Central memory CD8-positive, alpha-beta T cell (primary cell): ENCODE results near the gene CSAD.

Source experiments
- ATAC-seq: fragments of 150-1000 bp; cut with Tn5 transposase; replicated peaks from 2 replicates; pipeline ENCODE4 v1.10.0; 2022; ENCODE audit warnings: mild to moderate bottlenecking, moderate FRiP score, moderate number of reproducible peaks; ENCODE audit not compliant: poor library complexity, severe bottlenecking; ENCODE audit errors: extremely low read depth
- DNase-seq, 2 donors: peaks; one replicate each; pipeline ENCODE4 v3.0.0; 2021; ENCODE audit warnings: low spot score in 2 of 2
- H3K27ac Mint-ChIP-seq: one replicate; pipeline ENCODE4 v1.8.0; 2022; ENCODE audit warnings: low read depth, mild to moderate bottlenecking, moderate library complexity, mixed read lengths
- H3K27me3 Mint-ChIP-seq: one replicate; pipeline ENCODE4 v1.8.0; 2022; ENCODE audit warnings: mixed read lengths
- H3K36me3 Mint-ChIP-seq: one replicate; pipeline ENCODE4 v1.8.0; 2022; ENCODE audit warnings: mild to moderate bottlenecking, moderate library complexity, mixed read lengths; ENCODE audit not compliant: insufficient read depth
- H3K4me1 Mint-ChIP-seq: one replicate; pipeline ENCODE4 v1.8.0; 2022; ENCODE audit warnings: mixed read lengths
- H3K4me3 Mint-ChIP-seq: one replicate; pipeline ENCODE4 v1.8.0; 2022; ENCODE audit warnings: mild to moderate bottlenecking, moderate library complexity, mixed read lengths
- H3K9me3 Mint-ChIP-seq: one replicate; pipeline ENCODE4 v1.8.0; 2022; ENCODE audit warnings: mixed read lengths

CSAD gene

GRCh38 chr12:53161119-53161911, 19.4 kb downstream of the CSAD start:
- H3K9me3 Mint-ChIP-seq: no peaks in the 10 kb centered on the region
- no peak overlapping the region for H3K27ac Mint-ChIP-seq
- DNase-seq: no peak

GRCh38 chr12:53160673-53161072, 20.1 kb downstream of the CSAD start:
- DNase-seq: no peak
- ATAC-seq: no peak
- Mint-ChIP-seq H3K4me3 (no peak overlapping the region), H3K4me1 (peaks cover 9% of the 10 kb centered on the region), H3K9me3 (no peaks in the 10 kb centered on the region), H3K27me3 (no peaks in the 10 kb centered on the region), H3K27ac (no peak overlapping the region), H3K36me3 (no peaks in the 10 kb centered on the region)

More at GRCh38 chr12:53161119-53161911, 19.4 kb downstream of the CSAD start:
- no peaks in the 10 kb centered on the region for H3K27me3 Mint-ChIP-seq
- H3K36me3 Mint-ChIP-seq: no peaks in the 10 kb centered on the region
- peaks cover 9% of the 10 kb centered on the region for H3K4me1 Mint-ChIP-seq
- no peak overlapping the region for H3K4me3 Mint-ChIP-seq
- ATAC-seq: no peak

GRCh38 chr12:53160000-53160399, 20.7 kb downstream of the CSAD start:
- Mint-ChIP-seq H3K4me3 (no peak overlapping the region), H3K27ac (no peak overlapping the region)

GRCh38 chr12:53159195-53159839, 21.4 kb downstream of the CSAD start:
- peak overlapping the region; percentile 30 for H3K27ac Mint-ChIP-seq
- DNase-seq (peak; percentile 84 to 85), ATAC-seq (peak; percentile 98)
- no peaks in the 10 kb centered on the region for H3K27me3 Mint-ChIP-seq
- H3K9me3 Mint-ChIP-seq: no peaks in the 10 kb centered on the region
- peaks cover 9% of the 10 kb centered on the region for H3K4me1 Mint-ChIP-seq
- H3K36me3 Mint-ChIP-seq: no peaks in the 10 kb centered on the region
- H3K4me3 Mint-ChIP-seq: no peak overlapping the region

More at GRCh38 chr12:53160000-53160399, 20.7 kb downstream of the CSAD start:
- no peaks in the 10 kb centered on the region for H3K9me3 Mint-ChIP-seq
- H3K36me3 Mint-ChIP-seq: no peaks in the 10 kb centered on the region
- peaks cover 9% of the 10 kb centered on the region for H3K4me1 Mint-ChIP-seq
- DNase-seq (no peak), ATAC-seq (no peak)
- no peaks in the 10 kb centered on the region for H3K27me3 Mint-ChIP-seq

GRCh38 chr12:53152390-53152789, 28.3 kb downstream of the CSAD start:
- Mint-ChIP-seq H3K27me3 (no peaks in the 10 kb centered on the region), H3K4me3 (no peak overlapping the region), H3K36me3 (peaks cover 2% of the 10 kb centered on the region), H3K4me1 (no peaks in the 10 kb centered on the region), H3K27ac (no peak overlapping the region), H3K9me3 (no peaks in the 10 kb centered on the region)
- no peak for DNase-seq
- ATAC-seq: no peak

GRCh38 chr12:53151039-53151438, 29.7 kb downstream of the CSAD start:
- peaks cover 2% of the 10 kb centered on the region for H3K36me3 Mint-ChIP-seq
- H3K27me3 Mint-ChIP-seq: no peaks in the 10 kb centered on the region
- no peak overlapping the region for H3K27ac Mint-ChIP-seq
- H3K9me3 Mint-ChIP-seq: no peaks in the 10 kb centered on the region
- no peaks in the 10 kb centered on the region for H3K4me1 Mint-ChIP-seq
- H3K4me3 Mint-ChIP-seq: no peak overlapping the region
- ATAC-seq (no peak), DNase-seq (no peak)

- no peak for DNase-seq
- Mint-ChIP-seq H3K4me1 (no peaks in the 10 kb centered on the region), H3K27ac (no peak overlapping the region), H3K36me3 (peaks cover 2% of the 10 kb centered on the region), H3K9me3 (no peaks in the 10 kb centered on the region), H3K4me3 (no peak overlapping the region), H3K27me3 (no peaks in the 10 kb centered on the region)
- no peak for ATAC-seq
Observed at GRCh38 chr12:53147653-53148052, 33.1 kb downstream of the CSAD start.

- H3K4me1 Mint-ChIP-seq: no peaks in the 10 kb centered on the region
- no peak for DNase-seq
- peaks cover 2% of the 10 kb centered on the region for H3K36me3 Mint-ChIP-seq
- H3K27me3 Mint-ChIP-seq: no peaks in the 10 kb centered on the region
- no peak for ATAC-seq
- H3K4me3 Mint-ChIP-seq: no peak overlapping the region
- H3K9me3 Mint-ChIP-seq: no peaks in the 10 kb centered on the region
- no peak overlapping the region for H3K27ac Mint-ChIP-seq
Observed at GRCh38 chr12:53147181-53147580, 33.5 kb downstream of the CSAD start.

- DNase-seq: no peak
- Mint-ChIP-seq H3K4me1 (no peaks in the 10 kb centered on the region), H3K9me3 (no peaks in the 10 kb centered on the region), H3K27ac (no peak overlapping the region), H3K36me3 (no peaks in the 10 kb centered on the region), H3K27me3 (no peaks in the 10 kb centered on the region), H3K4me3 (no peak overlapping the region)
- ATAC-seq: no peak
Observed at GRCh38 chr12:53145383-53146260, 35.1 kb downstream of the CSAD start.

GRCh38 chr12:53143355-53143754, 37.4 kb downstream of the CSAD start:
- H3K27ac Mint-ChIP-seq: no peak overlapping the region
- H3K4me1 Mint-ChIP-seq: no peaks in the 10 kb centered on the region
- DNase-seq (no peak), ATAC-seq (no peak)
- no peak overlapping the region for H3K4me3 Mint-ChIP-seq
- H3K36me3 Mint-ChIP-seq: no peaks in the 10 kb centered on the region
- H3K9me3 Mint-ChIP-seq: no peaks in the 10 kb centered on the region
- H3K27me3 Mint-ChIP-seq: peaks cover 9% of the 10 kb centered on the region

- no peak for ATAC-seq
- no peak for DNase-seq
- H3K4me3 Mint-ChIP-seq: no peak overlapping the region
- H3K27ac Mint-ChIP-seq: no peak overlapping the region
- no peaks in the 10 kb centered on the region for H3K36me3 Mint-ChIP-seq
- no peaks in the 10 kb centered on the region for H3K4me1 Mint-ChIP-seq
- no peaks in the 10 kb centered on the region for H3K9me3 Mint-ChIP-seq
- peaks cover 25% of the 10 kb centered on the region for H3K27me3 Mint-ChIP-seq
Observed at GRCh38 chr12:53133722-53134121, 47.0 kb downstream of the CSAD start.

- DNase-seq (no peak), ATAC-seq (no peak)
- peaks cover 2% of the 10 kb centered on the region for H3K36me3 Mint-ChIP-seq
- no peaks in the 10 kb centered on the region for H3K4me1 Mint-ChIP-seq
- no peak overlapping the region for H3K27ac Mint-ChIP-seq
- H3K9me3 Mint-ChIP-seq: no peaks in the 10 kb centered on the region
- H3K4me3 Mint-ChIP-seq: no peak overlapping the region
- peaks cover 11% of the 10 kb centered on the region for H3K27me3 Mint-ChIP-seq
Observed at GRCh38 chr12:53131844-53132243, 48.9 kb downstream of the CSAD start.
